GM21526 (cell line): ENCODE results near the gene RDH13.
"Not testable (repeated sequence)": the region's sequence is repeated elsewhere in the genome, so short reads cannot be mapped to it uniquely, and the experiment has no call there.

Experiments used
- ATAC-seq: cut with Tn5 transposase; IDR thresholded peaks from one replicate; pipeline ENCODE4 v1.9.1; 2021; ENCODE audit warnings: moderate library complexity; ENCODE audit not compliant: unreplicated experiment, low FRiP score

RDH13 gene

DNA sequence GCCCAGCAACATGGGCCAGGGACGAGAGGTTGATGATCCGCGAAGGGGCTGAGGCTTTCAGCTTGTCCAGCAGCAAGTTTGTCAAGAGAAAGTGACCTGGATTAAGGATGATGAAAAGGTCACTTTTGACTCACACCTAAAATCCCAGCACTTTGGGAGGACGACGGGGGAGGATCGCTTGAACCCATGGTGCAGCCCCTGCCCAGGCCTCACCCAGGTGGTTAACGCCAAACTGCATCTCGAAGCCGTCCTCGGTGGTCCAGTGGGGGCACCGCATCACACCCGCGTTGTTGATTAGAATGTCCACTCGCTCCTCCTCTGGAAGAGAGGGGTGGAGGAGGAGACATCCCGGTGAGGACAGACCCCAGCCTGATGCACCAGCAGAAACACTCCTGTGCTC lies 14.5 kb downstream of the RDH13 start:
- no peak for ATAC-seq

DNA sequence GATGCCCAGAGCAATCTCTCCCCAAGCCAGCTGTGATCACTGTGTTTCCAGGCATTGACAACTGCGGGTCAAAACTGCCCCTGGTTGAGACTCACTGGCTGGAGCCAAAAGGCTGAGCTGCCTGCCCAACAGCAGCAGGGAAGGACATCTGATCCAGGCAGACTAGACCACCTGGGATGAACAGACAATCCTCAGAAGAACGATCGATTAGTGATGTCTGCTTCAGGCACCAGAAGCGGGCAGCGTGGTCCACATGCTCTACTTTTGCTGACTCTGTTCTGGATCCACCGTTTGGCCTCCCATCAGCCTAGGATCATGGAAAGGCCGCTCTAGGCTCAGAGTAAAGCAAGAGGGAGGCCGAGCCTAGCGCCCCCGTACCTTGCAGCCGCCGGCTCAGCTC lies 15.0 kb downstream of the RDH13 start:
- no peak for ATAC-seq

DNA sequence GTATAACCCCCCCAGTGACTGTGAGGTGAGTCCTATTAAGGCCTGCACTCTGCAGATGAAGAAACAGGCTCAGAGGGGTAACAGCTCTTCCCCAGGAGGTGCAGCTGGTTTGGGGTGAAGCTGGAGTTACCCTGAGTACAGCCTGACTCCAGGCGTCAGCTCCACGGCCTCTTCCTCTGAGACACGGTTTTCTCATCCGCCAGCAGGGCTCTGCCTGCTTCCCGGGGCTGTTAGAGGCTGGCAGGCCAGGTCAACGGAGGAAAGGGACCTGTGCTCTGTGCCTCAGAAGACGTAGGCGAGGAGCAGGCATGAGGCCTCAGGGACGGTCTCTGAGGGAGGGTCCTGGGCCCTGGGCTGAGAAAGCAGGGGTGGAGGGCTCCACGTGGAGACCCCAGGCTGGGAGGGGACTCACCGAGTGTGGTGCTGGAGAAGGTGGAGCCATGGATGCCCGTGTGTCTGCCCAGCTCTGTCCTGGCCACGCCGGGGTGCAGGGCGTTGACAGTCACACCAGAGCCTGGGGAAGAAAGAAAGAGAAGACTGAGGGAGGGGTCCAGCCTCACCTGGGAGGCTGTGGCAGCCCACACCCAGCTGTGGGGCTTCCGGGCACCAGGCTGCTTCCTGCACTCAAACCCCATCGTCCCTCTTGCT lies 15.8 kb downstream of the RDH13 start:
- no peak for ATAC-seq

DNA sequence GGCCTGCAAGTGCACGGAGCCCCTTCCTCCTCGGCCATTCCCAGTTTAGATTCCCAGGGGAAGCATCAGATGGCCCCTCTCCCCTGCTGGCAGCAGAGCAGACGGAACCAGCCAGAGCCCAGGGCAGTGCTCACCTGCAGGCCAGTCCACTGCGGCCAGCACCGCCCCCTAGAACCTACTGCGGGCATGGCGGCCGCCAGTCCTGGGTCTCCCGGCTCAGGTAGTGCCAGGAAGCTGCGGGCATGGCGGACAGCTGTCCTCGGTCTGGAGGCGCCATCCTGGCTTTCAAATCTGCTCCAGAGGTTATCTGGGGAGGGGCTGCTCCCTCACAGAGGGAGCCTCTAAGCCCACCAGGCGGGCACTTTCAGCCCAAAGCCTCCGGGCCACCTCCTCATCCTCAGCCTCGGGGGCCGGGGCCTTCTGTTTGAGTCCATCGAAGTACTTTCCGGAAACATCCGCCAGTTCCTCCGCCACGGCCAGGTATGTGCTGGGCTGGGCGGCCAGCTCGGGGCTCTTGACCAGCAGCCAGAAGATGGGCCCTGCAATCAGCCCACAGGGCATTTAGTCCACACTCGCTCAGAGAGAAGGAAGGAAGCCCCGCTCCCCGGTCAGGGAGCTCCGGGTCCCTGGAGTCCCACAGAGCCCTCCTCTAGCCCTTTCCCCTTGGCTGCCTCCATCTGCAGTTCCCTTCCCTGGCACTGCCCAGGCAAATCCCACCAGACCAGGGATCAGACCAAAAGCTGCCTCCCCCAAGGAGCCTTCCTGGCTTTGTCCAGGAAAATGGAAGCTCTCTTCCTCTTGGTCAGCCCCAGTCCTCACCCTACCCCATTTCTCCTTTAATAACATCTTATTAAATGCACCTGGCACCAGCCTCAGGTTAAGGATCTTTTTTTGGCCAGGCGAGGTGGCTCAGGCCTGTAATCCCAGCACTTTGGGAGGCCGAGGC lies 17.9 kb downstream of the RDH13 start:
- ATAC-seq: no peak

DNA sequence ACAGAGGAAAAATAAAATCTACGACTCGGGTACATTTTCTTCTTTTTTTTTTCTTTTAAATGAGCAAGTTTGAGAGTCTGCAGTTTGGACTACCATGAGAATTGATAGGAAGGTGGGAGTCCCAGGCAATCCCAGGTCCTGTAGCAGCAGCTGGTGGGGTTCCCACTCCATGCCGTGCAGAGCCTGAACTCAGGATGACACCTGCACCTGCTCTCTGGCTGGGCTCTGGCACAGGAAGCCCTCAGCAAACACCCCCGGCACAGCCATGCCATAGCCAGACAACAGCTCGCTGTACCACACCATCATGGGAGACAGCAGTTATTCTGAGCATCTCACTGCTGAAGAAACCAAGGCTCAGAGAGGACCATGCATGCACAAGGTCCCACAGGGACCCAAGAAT lies 18.7 kb downstream of the RDH13 start:
- ATAC-seq: no peak

DNA sequence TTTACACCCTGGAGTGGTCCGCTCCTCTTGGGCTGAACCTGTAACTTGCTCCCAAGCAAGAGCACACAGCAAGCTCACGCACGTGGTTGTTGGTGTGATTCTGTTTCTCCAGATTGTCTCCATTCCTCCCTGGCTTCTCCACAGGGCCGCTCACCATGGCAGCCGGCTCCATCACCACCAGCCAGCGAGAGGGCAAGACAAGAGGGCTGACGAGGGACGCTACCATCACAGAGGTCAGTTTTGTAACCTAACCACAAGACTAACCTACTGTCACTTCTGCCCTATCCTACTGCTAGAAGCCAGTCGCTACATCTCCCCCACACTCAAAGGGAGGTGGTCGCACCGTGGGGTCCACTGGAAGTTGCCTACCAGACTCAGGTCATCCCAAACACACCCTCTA lies 20.3 kb downstream of the RDH13 start:
- ATAC-seq: no peak

DNA sequence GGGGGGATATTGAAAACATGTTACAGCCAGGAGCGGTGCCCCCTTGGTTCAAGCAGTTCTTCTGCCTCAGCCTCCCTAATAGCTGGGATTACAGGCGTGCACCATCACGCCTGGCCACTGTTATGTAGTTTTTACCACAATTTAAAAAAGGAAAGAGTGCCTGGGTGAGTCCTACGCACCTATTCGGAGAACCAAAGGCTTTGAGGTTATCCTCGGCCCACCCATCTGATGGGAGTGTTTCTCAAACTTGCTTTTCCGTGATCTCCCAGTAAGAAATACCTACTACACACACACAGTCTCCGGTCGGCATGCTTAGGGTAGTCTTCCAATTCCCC lies 20.6 kb downstream of the RDH13 start:
- ATAC-seq: no peak

DNA sequence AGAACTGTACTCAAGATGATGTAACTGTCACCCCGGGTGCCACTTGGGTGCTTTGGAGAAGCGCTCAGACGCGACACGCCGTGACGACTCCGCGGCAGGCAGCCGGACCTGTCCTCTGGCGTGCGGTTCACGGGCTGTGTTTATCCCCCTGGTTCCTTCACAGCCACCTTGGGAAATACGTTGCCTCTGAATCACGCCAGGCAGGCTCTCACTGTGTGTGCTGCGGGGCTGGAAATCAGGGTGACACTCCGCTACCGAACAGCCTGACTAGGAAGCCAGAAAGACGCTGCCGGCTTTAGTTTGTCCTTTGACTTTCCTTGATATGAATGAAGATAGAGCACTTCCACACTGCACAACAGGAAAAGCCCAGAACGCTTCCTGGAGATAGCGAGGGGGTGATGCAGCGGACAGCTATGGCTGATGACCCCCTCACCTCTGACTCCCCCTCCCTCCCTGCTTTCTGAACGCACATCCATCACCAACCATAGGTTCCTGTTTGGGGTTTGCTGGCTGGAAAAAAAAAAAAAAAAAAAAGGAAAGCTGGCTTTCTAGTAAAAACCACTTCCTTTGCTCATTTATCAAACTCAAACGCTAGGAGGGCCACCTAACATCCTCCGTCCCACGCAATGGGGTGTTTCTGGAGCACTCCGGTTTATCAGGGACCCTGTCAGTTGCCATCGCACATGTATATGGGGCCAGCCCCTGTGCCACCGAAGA lies 21.2 kb downstream of the RDH13 start:
- ATAC-seq: no peak

DNA sequence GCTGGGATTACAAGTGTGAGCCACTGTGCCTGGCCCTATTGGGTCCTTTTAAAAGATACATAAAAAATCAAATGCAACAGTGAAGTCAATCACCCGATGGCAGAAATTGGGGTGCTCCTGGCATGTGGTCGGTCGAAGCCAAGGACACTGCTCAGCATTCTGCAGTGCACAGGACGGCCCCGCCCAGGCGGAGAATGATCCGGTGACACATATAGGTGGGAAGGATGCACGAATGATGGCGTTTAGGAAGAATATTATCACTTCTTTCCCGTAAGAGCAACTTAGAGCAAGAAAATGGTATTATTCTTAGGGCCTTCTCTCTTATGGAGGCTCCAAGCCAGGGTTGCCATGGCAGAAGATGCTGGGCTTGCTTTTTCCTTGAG lies 21.7 kb downstream of the RDH13 start:
- ATAC-seq: no peak

DNA sequence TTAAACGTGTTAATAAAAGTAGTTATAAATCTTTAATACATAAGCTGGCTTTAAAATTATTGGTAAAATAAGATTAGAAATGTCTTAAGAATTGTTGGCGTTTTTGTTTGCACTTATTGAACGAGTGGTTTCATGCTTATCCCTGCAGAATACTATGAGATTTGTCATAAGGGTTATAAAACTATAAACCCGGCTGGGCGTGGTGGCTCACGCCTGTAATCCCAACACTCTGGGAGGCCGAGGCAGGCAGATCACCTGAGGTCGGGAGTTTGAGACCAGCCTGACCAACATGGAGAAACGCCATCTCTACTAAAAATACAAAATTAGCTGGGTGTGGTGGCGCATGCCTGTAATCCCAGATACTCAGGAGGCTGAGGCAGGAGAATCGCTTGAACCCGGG lies 22.3 kb downstream of the RDH13 start:
- not testable (repeated sequence) for ATAC-seq

DNA sequence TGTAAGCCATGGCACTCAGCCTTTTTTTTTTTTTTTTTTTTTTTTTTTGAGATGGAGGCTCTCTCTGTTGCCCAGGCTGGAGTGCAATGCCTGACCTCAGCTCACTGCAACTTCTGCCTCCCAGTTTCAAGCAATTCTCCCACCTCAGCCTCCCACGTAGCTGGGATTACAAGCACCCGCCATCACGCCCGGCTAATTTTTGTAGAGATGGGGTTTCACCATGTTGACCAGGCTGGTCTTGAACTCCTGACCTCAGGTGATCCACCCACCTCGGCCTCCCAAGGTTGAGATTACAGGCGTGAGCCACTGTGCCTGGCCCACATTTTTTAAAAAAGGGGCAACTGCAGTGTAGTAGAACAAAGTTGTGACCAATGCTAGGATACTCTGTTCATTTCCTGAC lies 25.3 kb downstream of the RDH13 start:
- not testable (repeated sequence) for ATAC-seq

DNA sequence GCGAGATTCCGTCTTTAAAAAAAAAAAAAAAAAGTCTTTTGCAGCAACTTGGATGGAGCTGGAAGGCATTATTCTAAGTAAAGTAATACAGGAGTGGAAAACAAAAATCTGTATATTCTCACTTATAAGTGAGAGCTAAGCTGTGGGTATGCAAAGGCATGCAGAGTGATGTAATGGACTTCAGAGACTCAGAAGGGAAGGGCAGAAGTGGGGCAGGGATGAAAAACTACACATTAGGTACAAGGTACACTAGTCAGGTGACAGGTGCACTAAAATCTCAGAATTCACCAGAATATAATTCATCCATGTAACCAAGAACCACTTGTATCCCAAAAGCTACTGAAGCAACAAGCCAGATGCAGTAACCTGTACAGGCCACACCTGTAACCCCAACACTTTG lies 26.9 kb downstream of the RDH13 start:
- ATAC-seq: no peak

DNA sequence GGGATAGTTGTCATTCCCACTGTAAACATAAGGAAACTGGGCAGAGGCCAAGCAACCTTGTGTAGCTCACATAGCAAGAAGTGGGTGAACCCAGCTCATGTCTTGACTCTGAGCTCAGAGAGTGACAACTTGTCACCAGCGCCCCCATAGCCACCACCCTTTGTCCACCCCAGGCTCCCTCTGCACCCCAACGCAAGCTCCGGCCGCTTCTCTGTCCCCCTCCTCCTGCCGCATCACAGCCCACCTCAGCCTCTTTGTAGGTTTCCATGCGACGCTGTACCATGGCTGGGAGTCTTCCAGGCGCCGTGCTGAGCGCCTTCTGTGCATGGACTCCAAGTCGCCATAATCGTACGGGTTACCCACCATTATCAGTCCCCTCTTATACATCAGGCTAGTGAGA lies 28.2 kb downstream of the RDH13 start:
- ATAC-seq: no peak

DNA sequence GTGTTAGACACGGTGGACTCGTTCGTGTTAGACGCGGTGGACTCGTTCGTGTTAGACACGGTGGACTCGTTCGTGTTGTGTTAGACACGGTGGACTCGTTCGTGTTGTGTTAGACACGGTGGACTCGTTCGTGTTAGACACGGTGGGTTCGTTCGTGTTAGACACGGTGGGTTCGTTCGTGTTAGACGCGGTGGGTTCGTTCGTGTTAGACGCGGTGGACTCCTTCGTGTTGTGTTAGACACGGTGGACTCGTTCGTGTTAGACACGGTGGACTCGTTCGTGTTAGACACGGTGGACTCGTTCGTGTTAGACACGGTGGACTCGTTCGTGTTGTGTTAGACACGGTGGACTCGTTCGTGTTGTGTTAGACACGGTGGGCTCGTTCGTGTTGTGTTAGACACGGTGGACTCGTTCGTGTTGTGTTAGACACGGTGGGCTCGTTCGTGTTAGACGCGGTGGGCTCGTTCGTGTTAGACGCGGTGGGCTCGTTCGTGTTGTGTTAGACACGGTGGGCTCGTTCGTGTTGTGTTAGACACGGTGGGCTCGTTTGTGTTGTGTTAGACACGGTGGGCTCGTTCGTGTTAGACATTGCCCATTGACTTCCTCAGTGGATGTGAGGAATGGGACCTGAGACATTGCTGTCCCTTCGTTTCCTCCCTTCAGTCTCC lies 29.8 kb downstream of the RDH13 start:
- not testable (repeated sequence) for ATAC-seq

DNA sequence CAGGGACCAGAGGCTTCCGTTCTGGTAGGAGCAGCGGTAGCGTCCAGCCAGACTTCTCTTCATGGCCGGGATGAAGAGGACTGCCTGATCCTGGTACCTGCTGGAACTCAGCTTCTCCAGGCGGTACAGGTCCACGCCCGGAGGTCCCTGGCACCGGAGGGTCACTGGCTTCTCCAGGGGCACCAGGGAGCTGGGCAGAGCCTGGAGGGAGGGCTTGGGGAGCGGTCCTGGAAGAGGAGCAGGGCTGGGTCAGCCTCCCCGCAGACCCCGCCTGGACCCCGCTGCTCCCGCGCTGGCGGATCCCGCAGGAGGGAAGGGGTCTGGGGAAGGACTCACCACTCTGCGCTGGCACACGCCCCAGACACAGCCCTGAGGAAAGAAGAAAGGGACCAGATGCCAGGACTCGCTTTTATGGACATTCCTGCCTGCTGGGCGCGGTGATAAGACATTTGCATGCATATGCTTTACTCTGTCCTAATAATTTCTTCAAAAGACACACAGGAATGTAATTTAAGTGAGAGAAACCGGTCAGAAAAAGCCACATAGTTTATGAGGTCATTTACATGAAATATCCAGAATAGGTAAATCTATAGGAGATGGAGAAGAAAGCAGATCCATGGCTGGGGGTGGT lies 30.7 kb downstream of the RDH13 start:
- no peak for ATAC-seq

DNA sequence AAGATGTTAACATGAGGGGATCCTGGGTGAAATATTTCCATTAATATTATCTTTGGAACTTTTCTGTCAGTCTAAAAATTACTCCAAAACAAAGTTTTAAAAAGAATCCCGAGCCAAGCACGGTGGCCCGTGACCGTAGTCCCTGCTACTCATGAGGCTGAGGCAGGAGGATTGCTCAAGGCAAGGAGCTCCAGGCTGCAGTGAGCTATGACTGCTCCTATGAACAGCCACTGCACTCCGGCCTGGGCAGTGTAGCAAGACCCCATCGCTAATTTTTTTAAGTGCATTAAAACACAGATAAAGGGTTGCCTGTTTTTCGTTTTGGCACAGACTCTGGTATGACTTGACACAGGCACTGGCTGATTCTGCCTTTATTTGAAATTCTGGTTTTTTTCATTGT lies 31.8 kb downstream of the RDH13 start:
- no peak for ATAC-seq

DNA sequence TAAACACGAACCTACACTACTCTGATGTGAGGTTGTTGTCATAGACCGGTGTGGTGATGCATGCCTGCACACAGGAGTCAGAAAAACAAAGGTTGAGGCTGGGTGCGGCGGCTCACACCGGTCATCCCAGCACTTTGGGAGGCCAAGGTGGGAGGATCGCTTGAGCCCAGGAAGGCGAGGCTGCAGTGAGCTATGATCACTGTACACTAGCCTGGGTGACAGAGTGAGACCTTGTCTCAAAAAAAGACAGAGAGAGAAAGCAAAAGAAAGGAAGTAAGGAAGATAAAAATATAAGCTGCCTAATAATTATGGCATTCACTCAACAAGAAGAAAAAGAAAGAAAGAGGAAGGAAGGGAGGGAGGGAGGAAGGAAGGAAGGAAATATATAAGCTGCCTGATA lies 34.2 kb downstream of the RDH13 start:
- ATAC-seq: no peak

DNA sequence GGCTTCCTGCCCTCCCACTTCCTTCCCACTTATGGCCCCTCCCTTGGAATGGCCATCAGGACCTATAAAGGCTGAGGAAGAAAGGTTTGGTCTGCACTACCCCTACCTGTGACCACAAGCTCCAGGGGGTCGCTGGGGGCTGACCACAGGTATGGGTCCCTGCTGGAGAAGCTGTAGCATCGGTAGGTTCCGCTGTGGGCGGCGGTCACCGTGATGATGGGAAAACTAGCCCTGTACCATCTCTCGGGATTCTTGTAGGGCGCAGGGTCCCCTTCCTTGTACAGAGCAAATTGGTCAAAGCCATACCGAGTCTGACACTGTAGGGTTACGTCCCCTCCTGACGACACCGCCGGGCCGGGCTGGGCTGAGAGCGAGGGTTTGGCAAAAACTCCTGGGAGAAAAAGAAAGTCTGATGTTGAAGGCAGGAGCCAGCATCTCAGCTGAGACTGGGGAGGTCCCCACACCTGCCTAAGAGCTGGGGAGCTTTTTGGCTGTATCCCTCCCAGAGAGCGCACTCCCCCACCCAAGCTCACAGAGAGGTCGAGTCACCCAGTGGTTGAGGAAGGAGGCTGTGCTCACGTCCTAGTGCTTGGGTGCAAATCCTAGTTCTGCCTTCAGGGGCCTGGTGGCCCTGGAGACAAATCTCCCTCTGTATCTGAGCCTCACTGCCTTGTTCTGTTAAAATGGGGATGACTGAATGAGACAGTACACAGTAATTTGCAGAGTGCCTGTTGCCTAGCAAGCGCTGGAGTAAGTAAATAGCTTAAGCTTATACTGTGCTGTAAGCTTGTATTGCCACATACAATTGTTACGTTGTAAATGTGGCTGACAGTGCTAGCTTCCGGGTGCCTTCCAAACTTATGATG lies 35.2 kb downstream of the RDH13 start:
- no peak for ATAC-seq

DNA sequence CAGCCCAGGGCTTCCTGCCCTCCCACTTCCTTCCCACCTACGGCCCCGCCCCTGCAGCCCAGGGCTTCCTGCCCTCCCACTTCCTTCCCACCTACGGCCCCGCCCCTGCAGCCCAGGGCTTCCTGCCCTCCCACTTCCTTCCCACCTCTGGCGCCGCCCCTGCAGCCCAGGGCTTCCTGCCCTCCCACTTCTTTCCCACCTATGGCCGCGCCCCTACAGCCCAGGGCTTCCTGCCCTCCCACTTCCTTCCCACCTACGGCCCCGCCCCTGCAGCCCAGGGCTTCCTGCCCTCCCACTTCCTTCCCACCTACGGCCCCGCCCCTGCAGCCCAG lies 35.8 kb downstream of the RDH13 start:
- not testable (repeated sequence) for ATAC-seq

DNA sequence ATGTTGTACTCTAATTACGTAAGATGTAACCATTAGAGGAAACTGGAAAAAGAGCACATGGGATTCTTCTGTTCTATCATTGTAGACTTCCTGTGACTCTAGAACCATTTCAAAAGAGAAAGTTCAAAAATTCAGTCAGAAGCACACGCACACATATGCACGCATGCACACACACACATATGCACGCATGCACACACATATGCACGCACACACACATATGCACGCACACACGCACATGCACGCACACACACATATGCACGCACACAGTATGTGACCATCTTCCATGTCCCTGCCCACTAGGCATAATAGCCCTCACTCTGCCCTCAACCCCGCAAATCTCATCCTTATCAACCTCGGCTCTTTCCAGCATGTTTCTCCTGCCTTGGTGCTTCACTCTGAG lies 38.8 kb downstream of the RDH13 start:
- no peak for ATAC-seq
